Osteocyte (in vitro differentiated cells): ENCODE data around the gene ZNF79. TPM values are rescaled to one million over a fixed set of nuclear protein-coding genes. Genes with fewer than 3 reads are reported as not detected.

ENCODE experiments used
- DNase-seq: peaks from one replicate; pipeline ENCODE4 v3.0.0; 2021; ENCODE audit warnings: mixed read lengths; ENCODE audit not compliant: unreplicated experiment; ENCODE audit errors: extremely low spot score
- H3K27ac Mint-ChIP-seq: one replicate; pipeline ENCODE4 v1.8.0; 2021; ENCODE audit warnings: mild to moderate bottlenecking, mixed read lengths; ENCODE audit not compliant: unreplicated experiment
- H3K27me3 Mint-ChIP-seq: one replicate; pipeline ENCODE4 v1.8.0; 2021; ENCODE audit warnings: mixed read lengths; ENCODE audit not compliant: unreplicated experiment
- H3K36me3 Mint-ChIP-seq: one replicate; pipeline ENCODE4 v1.8.0; 2021; ENCODE audit warnings: mixed read lengths; ENCODE audit not compliant: unreplicated experiment
- H3K4me1 Mint-ChIP-seq: one replicate; pipeline ENCODE4 v1.8.0; 2021; ENCODE audit warnings: mixed read lengths; ENCODE audit not compliant: unreplicated experiment
- H3K4me3 Mint-ChIP-seq: one replicate; pipeline ENCODE4 v1.8.0; 2021; ENCODE audit warnings: mild to moderate bottlenecking, moderate library complexity, mixed read lengths; ENCODE audit not compliant: unreplicated experiment
- H3K9me3 Mint-ChIP-seq: one replicate; pipeline ENCODE4 v1.8.0; 2021; ENCODE audit warnings: mixed read lengths; ENCODE audit not compliant: unreplicated experiment
- CTCF ChIP-seq: fragments of 200-600 bp; sonication (generic); IDR thresholded peaks from 2 replicates; pipeline ENCODE4 v1.5.0; 2021; ENCODE audit warnings: antibody characterized with exemption, mild to moderate bottlenecking, moderate library complexity
- total RNA-seq: library from RNA; stranded (reverse); gene quantifications from 2 replicates; pipeline ENCODE4 v1.2.1, GENCODE V29; 2021

ZNF79 gene
- total RNA-seq, 1 donor from 2014 or later: 9.0 TPM

DNA sequence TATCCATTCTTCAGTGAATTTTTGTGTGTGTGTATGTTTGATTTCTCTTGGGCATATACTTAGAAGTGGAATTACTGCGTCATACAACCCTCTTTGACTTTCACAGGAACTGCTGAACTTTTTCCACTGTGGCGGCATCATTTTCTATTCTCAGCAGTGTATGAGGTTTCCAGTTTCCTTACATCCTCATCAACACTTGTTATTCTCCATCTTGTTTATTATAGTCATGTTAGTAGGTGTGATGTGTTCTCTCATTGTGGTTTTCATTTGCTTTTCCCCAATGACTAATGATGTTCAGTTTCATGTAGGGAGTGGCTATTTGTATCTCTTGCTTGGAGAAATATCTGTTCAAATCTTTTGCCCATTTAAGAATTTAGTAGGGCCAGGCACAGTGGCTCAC lies 2.6 kb downstream of the ZNF79 start:
- DNase-seq: no peak
- H3K9me3 Mint-ChIP-seq: no peaks in the 10 kb centered on the region

DNA sequence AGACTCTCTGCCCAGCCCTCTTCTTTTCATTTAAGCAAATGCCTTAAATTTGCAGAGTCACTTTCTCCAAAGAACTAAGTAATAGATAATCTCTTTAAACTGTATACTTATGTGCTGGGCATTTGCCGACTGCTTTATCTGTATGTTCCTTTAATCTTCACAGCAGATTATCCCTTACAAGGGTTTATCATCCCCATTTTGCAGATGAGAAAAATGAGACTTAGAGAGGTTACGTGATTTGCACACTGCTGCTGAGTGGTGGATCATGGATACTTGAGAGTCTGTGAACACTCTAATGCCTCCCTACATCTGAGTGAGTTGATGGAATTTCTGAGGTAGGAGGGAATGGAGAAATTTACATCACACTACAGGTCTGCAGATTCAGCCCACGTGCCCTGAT lies 4.2 kb downstream of the ZNF79 start:
- Mint-ChIP-seq H3K36me3 (peaks cover 20% of the 10 kb centered on the region), H3K4me1 (peaks cover 24% of the 10 kb centered on the region), H3K4me3 (no peak overlapping the region), H3K27me3 (no peaks in the 10 kb centered on the region), H3K9me3 (no peaks in the 10 kb centered on the region), H3K27ac (no peak overlapping the region)
- DNase-seq: no peak
- TF ChIP-seq CTCF: no peak

More for the DNA sequence above, 2.6 kb downstream of the ZNF79 start:
- Mint-ChIP-seq H3K27me3 (no peaks in the 10 kb centered on the region), H3K4me1 (peaks cover 36% of the 10 kb centered on the region), H3K36me3 (peaks cover 17% of the 10 kb centered on the region), H3K4me3 (peak overlapping the region; percentile 11), H3K27ac (no peak overlapping the region)
- no peak for TF ChIP-seq CTCF

DNA sequence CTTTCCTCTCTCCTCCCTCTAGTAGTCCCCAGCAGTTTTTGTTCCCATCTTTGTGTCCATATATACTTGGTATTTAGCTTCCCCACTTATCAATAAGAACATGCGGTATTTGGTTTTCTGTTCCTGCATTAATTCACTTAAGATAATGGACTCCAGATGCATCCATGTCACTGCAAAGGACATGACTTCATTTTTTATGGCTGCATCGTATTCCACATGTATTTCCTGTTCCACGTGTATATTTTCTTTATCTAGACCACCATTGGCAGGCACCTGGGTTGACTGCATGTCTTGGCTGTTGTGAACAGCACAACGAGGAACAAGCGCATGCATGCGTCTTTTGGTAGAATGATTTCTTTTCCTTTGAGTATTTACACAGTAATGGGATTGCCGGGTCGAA lies 6.2 kb downstream of the ZNF79 start:
- Mint-ChIP-seq H3K27ac (no peak overlapping the region), H3K27me3 (no peaks in the 10 kb centered on the region), H3K4me1 (peaks cover 13% of the 10 kb centered on the region), H3K4me3 (no peak overlapping the region), H3K36me3 (peaks cover 40% of the 10 kb centered on the region), H3K9me3 (no peaks in the 10 kb centered on the region)
- no peak for DNase-seq
- no peak for TF ChIP-seq CTCF

DNA sequence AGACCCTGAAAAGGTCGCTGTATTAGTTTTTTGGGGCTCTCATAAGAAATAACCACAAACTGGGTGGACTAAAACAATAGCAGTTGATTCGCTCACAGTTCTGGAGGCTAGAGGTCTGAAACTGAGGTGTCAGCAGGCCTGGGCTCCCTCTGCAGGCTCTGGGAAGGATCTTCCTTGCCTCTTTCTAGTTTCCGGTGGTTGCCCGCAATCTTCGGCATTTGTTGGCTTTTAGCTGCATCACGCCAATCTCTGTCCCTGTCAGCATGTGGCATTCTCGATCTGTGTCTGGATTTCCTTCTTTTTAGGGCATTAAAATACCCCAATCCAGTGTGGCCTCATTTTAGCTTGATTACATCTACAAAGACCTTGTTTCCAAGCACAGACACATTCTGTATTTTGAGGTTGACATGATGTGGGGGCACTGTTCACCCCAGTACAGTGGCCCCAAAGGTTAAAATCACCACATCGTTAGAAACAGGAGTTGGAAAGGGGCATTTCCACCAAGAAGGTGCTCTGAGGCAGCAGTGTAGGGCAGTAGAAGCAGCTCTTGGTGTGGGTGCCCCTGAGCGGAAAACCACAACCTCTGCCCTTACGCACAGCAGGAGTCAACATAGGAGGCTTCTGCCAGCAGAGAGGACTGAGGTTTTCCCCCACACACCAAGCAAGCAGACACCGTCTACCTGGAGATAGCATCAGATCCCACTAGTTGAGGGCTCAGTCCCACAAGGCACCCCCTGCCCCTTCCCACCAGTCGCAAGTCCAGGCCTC lies 13.5 kb downstream of the ZNF79 start:
- Mint-ChIP-seq H3K9me3 (no peaks in the 10 kb centered on the region), H3K36me3 (peaks cover 60% of the 10 kb centered on the region), H3K27ac (no peak overlapping the region), H3K4me3 (no peak overlapping the region), H3K27me3 (no peaks in the 10 kb centered on the region), H3K4me1 (no peaks in the 10 kb centered on the region)
- TF ChIP-seq CTCF: peak; percentile 25
- DNase-seq: no peak

DNA sequence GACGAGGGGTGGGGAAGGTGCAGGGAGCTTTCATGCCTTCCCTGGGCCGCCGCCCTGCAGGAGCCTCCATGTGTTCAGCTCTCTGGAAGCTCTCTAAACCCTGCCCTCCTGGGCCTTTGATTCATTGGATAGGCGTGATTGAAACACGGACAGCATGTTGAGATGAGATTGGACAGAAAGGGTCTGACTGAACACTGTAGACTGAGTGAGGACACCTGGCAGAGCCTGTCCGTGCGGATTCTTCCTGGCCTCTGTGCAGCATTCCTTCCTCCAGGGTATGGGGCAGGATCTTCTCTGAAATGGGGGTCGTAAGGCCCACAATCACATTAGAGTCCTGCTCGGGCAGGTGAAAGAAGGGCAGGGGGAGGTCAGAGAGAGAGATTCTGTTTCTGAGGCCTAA lies 14.2 kb downstream of the ZNF79 start:
- no peak for TF ChIP-seq CTCF
- H3K36me3 Mint-ChIP-seq: peaks cover 58% of the 10 kb centered on the region
- no peaks in the 10 kb centered on the region for H3K4me1 Mint-ChIP-seq
- H3K27ac Mint-ChIP-seq: no peak overlapping the region
- no peaks in the 10 kb centered on the region for H3K27me3 Mint-ChIP-seq
- DNase-seq: no peak
- no peak overlapping the region for H3K4me3 Mint-ChIP-seq
- H3K9me3 Mint-ChIP-seq: no peaks in the 10 kb centered on the region
